Adrenal gland (tissue), 12 donors: Measurements from ENCODE around the gene LRRC52. TPM values are rescaled to one million over a fixed set of nuclear protein-coding genes. Genes with fewer than 3 reads are reported as not detected.

Source experiments
- DNase-seq, 7 donors: peaks; one replicate each; pipeline ENCODE4 v3.0.0-alpha.2; 2019 to 2020
- H3K27ac ChIP-seq, 5 donors: fragments of 200-600 bp; sonication (generic) in 4 of 5; 1 replicate in 3 of 5; 2 replicates in 2 of 5; pipeline versions ENCODE4 v1.5.1 to v1.8.0; 2016 to 2020; ENCODE audit warnings: mild to moderate bottlenecking in 1 of 5
- H3K27me3 ChIP-seq: fragments of 200-600 bp; 2 replicates; pipeline ENCODE4 v1.8.0; 2021
- H3K36me3 ChIP-seq, 2 donors: fragments of 200-600 bp; replicated peaks in 1 of 2; 1 replicate in 1 of 2; 2 replicates in 1 of 2; pipeline versions ENCODE4 v1.5.1 to v1.8.0; 2018 to 2022
- H3K4me1 ChIP-seq, 2 donors: fragments of 200-600 bp; replicated peaks in 1 of 2; 1 replicate in 1 of 2; 2 replicates in 1 of 2; pipeline versions ENCODE4 v1.5.1 to v1.8.0; 2018 to 2021
- H3K4me3 ChIP-seq, 4 donors: fragments of 200-600 bp; sonication (generic) in 3 of 4; one replicate each; pipeline ENCODE4 v1.5.1; 2016 to 2018
- H3K9me3 ChIP-seq, 3 donors: fragments of 200-600 bp; sonication (generic) in 1 of 3; replicated peaks in 1 of 3; 1 replicate in 2 of 3; 2 replicates in 1 of 3; pipeline versions ENCODE4 v1.5.1 to v1.8.0; 2016 to 2021
- POLR2A ChIP-seq, 2 donors: fragments of 450-650 bp; IDR thresholded peaks; one replicate each; pipeline ENCODE4 v1.6.1; 2017; ENCODE audit warnings: antibody characterized with exemption in 2 of 2, mild to moderate bottlenecking in 2 of 2, moderate library complexity in 1 of 2
- WGBS, 4 donors: extraction: QIAGEN DNeasy Blood & Tissue Kit in 2 of 4; methylation state at CpG; one replicate each; pipeline versions ENCODE4 v1.1.5 to v1.1.7; 2013 to 2017; 5-methylcytosine and 5-hydroxymethylcytosine counted together
- intact Hi-C, 2 donors: fragments of 100-400 bp; cut with DNase I; formaldehyde crosslinking; loops; one replicate each; pipeline versions ENCODE4 v1.14.1 to v1.15.0; 2022 to 2023
- polyA plus RNA-seq, 3 donors: library from polyadenylated mRNA; stranded (reverse); fragments of 200-250 nt in 2 of 3; fragments of 350-450 nt in 1 of 3; fragmentation: Illumina TruSeq in 1 of 3; extraction: RNeasy Lipid Tissue Mini Kit (QIAGEN cat#74804) in 1 of 3; gene quantifications; one replicate each; pipeline ENCODE4 v1.2.3, GENCODE V29; 2013 to 2014
- total RNA-seq, 9 donors: library from RNA; depleted of rRNA in 4 of 9; stranded (reverse); fragments of >200 nt in 4 of 9; fragments of 120-200 nt in 1 of 9; fragmentation: NEBNext Ultra II Directional in 1 of 9; extraction: Animal tissue kit (Norgen Biotek cat#: 25700) in 1 of 9; gene quantifications; one replicate each; pipeline versions ENCODE4 v1.1.0 to v1.2.4, GENCODE V29; 2013 to 2023
- TF ChIP-seq, protein P1 (sequence below), 6 experiments: fragments of 450-650 bp in 4 of 6; fragments of 200-600 bp in 2 of 6; sonication (generic) in 1 of 6; IDR thresholded peaks; 1 replicate in 5 of 6; 2 replicates in 1 of 6; pipeline versions ENCODE4 v1.5.1 to v1.8.0; 2016 to 2021; ENCODE audit warnings: antibody characterized with exemption in 6 of 6, mild to moderate bottlenecking in 2 of 6, moderate library complexity in 1 of 6
- donor health status: healthy with polysubstance abuse.
- donor health status: Bipolar disorder and iron deficiency.
- donor health status: DM: yes; HTN: yes; CAD: no.
- donor health status: DM: no; HTN: no; CAD: no.
- donor health status: DM: no; HTN: no; CAD: no.
- donor health status: DM: yes; HTN: yes; CAD: no.

Gene LRRC52
- total and polyA plus RNA-seq, 12 donors, result not detected

- no peak for DNase-seq
- Histone ChIP-seq H3K4me3 (no peak overlapping the region), H3K4me1 (no peaks in the 10 kb centered on the region), H3K27ac (no peak overlapping the region), H3K36me3 (no peaks in the 10 kb centered on the region), H3K27me3 (no peaks in the 10 kb centered on the region), H3K9me3 (no peaks in the 10 kb centered on the region)
- intact Hi-C loops, result no loop called here
- 33 to 52% (median 37%) methylated on average over 1 of the region's 1 CpG for WGBS, 4 donors
- TF ChIP-seq POLR2A (IDR thresholded peaks at IDR 0.05), result no peak
- TF ChIP-seq, protein P1, sequence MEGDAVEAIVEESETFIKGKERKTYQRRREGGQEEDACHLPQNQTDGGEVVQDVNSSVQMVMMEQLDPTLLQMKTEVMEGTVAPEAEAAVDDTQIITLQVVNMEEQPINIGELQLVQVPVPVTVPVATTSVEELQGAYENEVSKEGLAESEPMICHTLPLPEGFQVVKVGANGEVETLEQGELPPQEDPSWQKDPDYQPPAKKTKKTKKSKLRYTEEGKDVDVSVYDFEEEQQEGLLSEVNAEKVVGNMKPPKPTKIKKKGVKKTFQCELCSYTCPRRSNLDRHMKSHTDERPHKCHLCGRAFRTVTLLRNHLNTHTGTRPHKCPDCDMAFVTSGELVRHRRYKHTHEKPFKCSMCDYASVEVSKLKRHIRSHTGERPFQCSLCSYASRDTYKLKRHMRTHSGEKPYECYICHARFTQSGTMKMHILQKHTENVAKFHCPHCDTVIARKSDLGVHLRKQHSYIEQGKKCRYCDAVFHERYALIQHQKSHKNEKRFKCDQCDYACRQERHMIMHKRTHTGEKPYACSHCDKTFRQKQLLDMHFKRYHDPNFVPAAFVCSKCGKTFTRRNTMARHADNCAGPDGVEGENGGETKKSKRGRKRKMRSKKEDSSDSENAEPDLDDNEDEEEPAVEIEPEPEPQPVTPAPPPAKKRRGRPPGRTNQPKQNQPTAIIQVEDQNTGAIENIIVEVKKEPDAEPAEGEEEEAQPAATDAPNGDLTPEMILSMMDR (IDR thresholded peaks at IDR 0.05), result no peak
Measured at GRCh38 chr1:165610866-165611265, 67.1 kb downstream of the LRRC52 start.

- H3K27ac ChIP-seq, result no peak overlapping the region
- DNase-seq, result no peak
- intact Hi-C loops, result no loop called here
- H3K4me1 ChIP-seq, result no peaks in the 10 kb centered on the region
- no peaks in the 10 kb centered on the region for H3K9me3 ChIP-seq
- H3K27me3 ChIP-seq, result no peaks in the 10 kb centered on the region
- WGBS, 4 donors, result 80 to 93% (median 87%) methylated on average over 3 of the region's 3 CpGs
- no peak overlapping the region for H3K4me3 ChIP-seq
- no peaks in the 10 kb centered on the region for H3K36me3 ChIP-seq
- TF ChIP-seq, protein P1 (IDR thresholded peaks at IDR 0.05), result no peak
- no peak for TF ChIP-seq POLR2A (IDR thresholded peaks at IDR 0.05)
Measured at GRCh38 chr1:165612062-165612461, 68.3 kb downstream of the LRRC52 start.

Other genes with a start within 250 kb of the LRRC52 start
- gene LMX1A, start 187.3 kb upstream of the LRRC52 start, total RNA-seq, result not detected
- under 1 TPM in 1 of 3 donors, not detected in 2; 0.08 TPM for gene LMX1A, start 187.3 kb upstream of the LRRC52 start, polyA plus RNA-seq
- 1 to 10 TPM in 4 of 9 donors, under 1 TPM in 3, not detected in 2; 0.17 to 2.4 (median 1.2) TPM for gene RXRG, start 98.9 kb upstream of the LRRC52 start, total RNA-seq
- 1 to 10 TPM in 1 of 3 donors, under 1 TPM in 2; 0.68 to 2.1 (median 0.80) TPM for gene RXRG, start 98.9 kb upstream of the LRRC52 start, polyA plus RNA-seq
- gene MGST3, start 87.2 kb downstream of the LRRC52 start, total RNA-seq, result 100 to 1,000 TPM; 193 to 441 (median 254) TPM
- 100 to 1,000 TPM; 287 to 434 (median 289) TPM for gene MGST3, start 87.2 kb downstream of the LRRC52 start, polyA plus RNA-seq
- gene ALDH9A1, start 154.6 kb downstream of the LRRC52 start, total RNA-seq, result 100 to 1,000 TPM; 127 to 269 (median 173) TPM
- gene ALDH9A1, start 154.6 kb downstream of the LRRC52 start, polyA plus RNA-seq, result 100 to 1,000 TPM in 1 of 3 donors, 10 to 100 TPM in 2; 36.0 to 232 (median 70.0) TPM
- 100 to 1,000 TPM in 6 of 9 donors, 10 to 100 TPM in 3; 60.0 to 218 (median 131) TPM for gene TMCO1, start 224.9 kb downstream of the LRRC52 start, total RNA-seq
- gene TMCO1, start 224.9 kb downstream of the LRRC52 start, polyA plus RNA-seq, result 100 to 1,000 TPM in 1 of 3 donors, 10 to 100 TPM in 2; 33.4 to 280 (median 44.9) TPM